WTC11 (cell line): Measurements from ENCODE around the gene CORO7.

Experiments used
- JUN ChIP-seq: sonication (generic); formaldehyde crosslinking; IDR thresholded peaks from 2 replicates; pipeline ENCODE4 v1.8.0; 2023; ENCODE audit warnings: mild to moderate bottlenecking, missing genetic modification reagents
- KAT7 ChIP-seq: sonication (generic); formaldehyde crosslinking; IDR thresholded peaks from 2 replicates; pipeline ENCODE4 v1.8.1; 2023; ENCODE audit warnings: missing genetic modification reagents, mild to moderate bottlenecking, borderline replicate concordance
- NFYB ChIP-seq: sonication (generic); formaldehyde crosslinking; conservative IDR thresholded peaks from 2 replicates; pipeline ENCODE4 v1.8.0; 2022; ENCODE audit warnings: low read depth, missing genetic modification reagents
- SP1 ChIP-seq: sonication (generic); formaldehyde crosslinking; conservative IDR thresholded peaks from 2 replicates; pipeline ENCODE4 v1.8.1; 2022; ENCODE audit warnings: missing genetic modification reagents
- ZBTB21 ChIP-seq: sonication (generic); formaldehyde crosslinking; IDR thresholded peaks from 2 replicates; pipeline ENCODE4 v1.8.1; 2023; ENCODE audit warnings: mild to moderate bottlenecking, missing genetic modification reagents, borderline replicate concordance
- TF ChIP-seq, protein P1 (sequence below): fragments of 200-600 bp; IDR thresholded peaks from 2 replicates; pipeline ENCODE4 v1.8.0; 2022; ENCODE audit warnings: antibody characterized with exemption
- TF ChIP-seq, protein P2 (sequence below): sonication (generic); formaldehyde crosslinking; IDR thresholded peaks from 2 replicates; pipeline ENCODE4 v1.8.1; 2023; ENCODE audit warnings: mild to moderate bottlenecking, missing genetic modification reagents, moderate library complexity
- TF ChIP-seq, protein P3 (sequence below): sonication (generic); formaldehyde crosslinking; IDR thresholded peaks from 2 replicates; pipeline ENCODE4 v1.8.0; 2022; ENCODE audit warnings: mild to moderate bottlenecking, missing genetic modification reagents
- TF ChIP-seq, protein P4 (sequence below): sonication (generic); formaldehyde crosslinking; IDR thresholded peaks from 2 replicates; pipeline ENCODE4 v1.8.1; 2022; ENCODE audit warnings: low read depth, mild to moderate bottlenecking, moderate library complexity, missing genetic modification reagents, borderline replicate concordance
- TF ChIP-seq, protein P5 (sequence below): sonication (generic); formaldehyde crosslinking; IDR thresholded peaks from 2 replicates; pipeline ENCODE4 v1.8.0; 2023; ENCODE audit warnings: missing genetic modification reagents
- TF ChIP-seq, protein P6 (sequence below): sonication (generic); formaldehyde crosslinking; IDR thresholded peaks from 2 replicates; pipeline ENCODE4 v1.8.1; 2023; ENCODE audit warnings: mild to moderate bottlenecking, missing genetic modification reagents, borderline replicate concordance
- TF ChIP-seq, protein P7 (sequence below): sonication (generic); formaldehyde crosslinking; conservative IDR thresholded peaks from 2 replicates; pipeline ENCODE4 v1.8.1; 2022; ENCODE audit warnings: mild to moderate bottlenecking, missing genetic modification reagents

DNA sequence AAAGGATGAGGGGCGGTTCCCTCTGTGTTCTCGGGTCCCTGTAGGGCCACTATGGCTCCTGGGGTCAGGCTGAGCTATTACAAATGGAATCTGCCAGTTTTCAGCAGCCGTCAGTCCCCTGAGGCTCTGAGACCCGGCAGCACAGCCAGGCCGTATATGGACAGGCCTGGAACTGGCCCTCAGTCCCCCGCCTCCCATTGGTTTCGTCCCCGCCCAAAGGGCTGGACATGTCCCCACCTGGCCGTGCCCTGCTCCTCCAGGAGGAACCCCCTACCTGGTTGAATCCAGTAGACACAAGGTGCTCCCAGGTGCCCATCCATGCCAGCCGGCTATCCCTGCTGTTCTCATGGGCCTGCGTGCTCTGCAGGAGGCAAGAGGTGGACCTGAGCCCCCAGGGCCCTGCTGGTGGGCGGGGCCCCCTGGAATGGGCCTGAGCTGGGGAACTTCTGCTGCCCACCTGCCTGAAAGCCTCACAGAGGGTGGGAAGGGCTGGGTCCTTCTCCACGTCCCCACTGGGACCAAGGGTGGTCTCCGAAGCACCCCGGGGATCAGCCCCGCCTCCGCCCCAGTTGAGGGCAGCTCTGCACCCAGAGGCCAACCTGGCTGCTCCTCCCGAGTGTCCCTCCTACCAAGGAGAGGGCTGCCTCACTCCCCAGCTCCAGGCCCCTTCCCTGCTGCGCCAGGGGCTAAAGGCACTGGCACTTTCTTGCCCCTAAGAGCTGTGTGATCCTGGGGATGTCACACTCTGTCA lies 27.9 kb downstream of the CORO7 start:
- TF ChIP-seq, protein P1, sequence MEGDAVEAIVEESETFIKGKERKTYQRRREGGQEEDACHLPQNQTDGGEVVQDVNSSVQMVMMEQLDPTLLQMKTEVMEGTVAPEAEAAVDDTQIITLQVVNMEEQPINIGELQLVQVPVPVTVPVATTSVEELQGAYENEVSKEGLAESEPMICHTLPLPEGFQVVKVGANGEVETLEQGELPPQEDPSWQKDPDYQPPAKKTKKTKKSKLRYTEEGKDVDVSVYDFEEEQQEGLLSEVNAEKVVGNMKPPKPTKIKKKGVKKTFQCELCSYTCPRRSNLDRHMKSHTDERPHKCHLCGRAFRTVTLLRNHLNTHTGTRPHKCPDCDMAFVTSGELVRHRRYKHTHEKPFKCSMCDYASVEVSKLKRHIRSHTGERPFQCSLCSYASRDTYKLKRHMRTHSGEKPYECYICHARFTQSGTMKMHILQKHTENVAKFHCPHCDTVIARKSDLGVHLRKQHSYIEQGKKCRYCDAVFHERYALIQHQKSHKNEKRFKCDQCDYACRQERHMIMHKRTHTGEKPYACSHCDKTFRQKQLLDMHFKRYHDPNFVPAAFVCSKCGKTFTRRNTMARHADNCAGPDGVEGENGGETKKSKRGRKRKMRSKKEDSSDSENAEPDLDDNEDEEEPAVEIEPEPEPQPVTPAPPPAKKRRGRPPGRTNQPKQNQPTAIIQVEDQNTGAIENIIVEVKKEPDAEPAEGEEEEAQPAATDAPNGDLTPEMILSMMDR, result no peak
- no peak for TF ChIP-seq SP1 (CRISPR knock-in tag)
- TF ChIP-seq ZBTB21, result no peak
- TF ChIP-seq, protein P2, sequence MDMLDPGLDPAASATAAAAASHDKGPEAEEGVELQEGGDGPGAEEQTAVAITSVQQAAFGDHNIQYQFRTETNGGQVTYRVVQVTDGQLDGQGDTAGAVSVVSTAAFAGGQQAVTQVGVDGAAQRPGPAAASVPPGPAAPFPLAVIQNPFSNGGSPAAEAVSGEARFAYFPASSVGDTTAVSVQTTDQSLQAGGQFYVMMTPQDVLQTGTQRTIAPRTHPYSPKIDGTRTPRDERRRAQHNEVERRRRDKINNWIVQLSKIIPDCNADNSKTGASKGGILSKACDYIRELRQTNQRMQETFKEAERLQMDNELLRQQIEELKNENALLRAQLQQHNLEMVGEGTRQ (CRISPR knock-in tag), result no peak
- no peak for TF ChIP-seq KAT7
- TF ChIP-seq, protein P3, sequence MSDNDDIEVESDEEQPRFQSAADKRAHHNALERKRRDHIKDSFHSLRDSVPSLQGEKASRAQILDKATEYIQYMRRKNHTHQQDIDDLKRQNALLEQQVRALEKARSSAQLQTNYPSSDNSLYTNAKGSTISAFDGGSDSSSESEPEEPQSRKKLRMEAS (CRISPR knock-in tag), result no peak
- TF ChIP-seq, protein P4, sequence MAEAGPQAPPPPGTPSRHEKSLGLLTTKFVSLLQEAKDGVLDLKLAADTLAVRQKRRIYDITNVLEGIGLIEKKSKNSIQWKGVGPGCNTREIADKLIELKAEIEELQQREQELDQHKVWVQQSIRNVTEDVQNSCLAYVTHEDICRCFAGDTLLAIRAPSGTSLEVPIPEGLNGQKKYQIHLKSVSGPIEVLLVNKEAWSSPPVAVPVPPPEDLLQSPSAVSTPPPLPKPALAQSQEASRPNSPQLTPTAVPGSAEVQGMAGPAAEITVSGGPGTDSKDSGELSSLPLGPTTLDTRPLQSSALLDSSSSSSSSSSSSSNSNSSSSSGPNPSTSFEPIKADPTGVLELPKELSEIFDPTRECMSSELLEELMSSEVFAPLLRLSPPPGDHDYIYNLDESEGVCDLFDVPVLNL (CRISPR knock-in tag), result no peak
- TF ChIP-seq, protein P5, sequence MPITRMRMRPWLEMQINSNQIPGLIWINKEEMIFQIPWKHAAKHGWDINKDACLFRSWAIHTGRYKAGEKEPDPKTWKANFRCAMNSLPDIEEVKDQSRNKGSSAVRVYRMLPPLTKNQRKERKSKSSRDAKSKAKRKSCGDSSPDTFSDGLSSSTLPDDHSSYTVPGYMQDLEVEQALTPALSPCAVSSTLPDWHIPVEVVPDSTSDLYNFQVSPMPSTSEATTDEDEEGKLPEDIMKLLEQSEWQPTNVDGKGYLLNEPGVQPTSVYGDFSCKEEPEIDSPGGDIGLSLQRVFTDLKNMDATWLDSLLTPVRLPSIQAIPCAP (CRISPR knock-in tag), result no peak
- no peak for TF ChIP-seq JUN (CRISPR knock-in tag)
- TF ChIP-seq NFYB (CRISPR knock-in tag), result no peak
- TF ChIP-seq, protein P6, sequence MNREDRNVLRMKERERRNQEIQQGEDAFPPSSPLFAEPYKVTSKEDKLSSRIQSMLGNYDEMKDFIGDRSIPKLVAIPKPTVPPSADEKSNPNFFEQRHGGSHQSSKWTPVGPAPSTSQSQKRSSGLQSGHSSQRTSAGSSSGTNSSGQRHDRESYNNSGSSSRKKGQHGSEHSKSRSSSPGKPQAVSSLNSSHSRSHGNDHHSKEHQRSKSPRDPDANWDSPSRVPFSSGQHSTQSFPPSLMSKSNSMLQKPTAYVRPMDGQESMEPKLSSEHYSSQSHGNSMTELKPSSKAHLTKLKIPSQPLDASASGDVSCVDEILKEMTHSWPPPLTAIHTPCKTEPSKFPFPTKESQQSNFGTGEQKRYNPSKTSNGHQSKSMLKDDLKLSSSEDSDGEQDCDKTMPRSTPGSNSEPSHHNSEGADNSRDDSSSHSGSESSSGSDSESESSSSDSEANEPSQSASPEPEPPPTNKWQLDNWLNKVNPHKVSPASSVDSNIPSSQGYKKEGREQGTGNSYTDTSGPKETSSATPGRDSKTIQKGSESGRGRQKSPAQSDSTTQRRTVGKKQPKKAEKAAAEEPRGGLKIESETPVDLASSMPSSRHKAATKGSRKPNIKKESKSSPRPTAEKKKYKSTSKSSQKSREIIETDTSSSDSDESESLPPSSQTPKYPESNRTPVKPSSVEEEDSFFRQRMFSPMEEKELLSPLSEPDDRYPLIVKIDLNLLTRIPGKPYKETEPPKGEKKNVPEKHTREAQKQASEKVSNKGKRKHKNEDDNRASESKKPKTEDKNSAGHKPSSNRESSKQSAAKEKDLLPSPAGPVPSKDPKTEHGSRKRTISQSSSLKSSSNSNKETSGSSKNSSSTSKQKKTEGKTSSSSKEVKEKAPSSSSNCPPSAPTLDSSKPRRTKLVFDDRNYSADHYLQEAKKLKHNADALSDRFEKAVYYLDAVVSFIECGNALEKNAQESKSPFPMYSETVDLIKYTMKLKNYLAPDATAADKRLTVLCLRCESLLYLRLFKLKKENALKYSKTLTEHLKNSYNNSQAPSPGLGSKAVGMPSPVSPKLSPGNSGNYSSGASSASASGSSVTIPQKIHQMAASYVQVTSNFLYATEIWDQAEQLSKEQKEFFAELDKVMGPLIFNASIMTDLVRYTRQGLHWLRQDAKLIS (CRISPR knock-in tag), result no peak
- TF ChIP-seq, protein P7, sequence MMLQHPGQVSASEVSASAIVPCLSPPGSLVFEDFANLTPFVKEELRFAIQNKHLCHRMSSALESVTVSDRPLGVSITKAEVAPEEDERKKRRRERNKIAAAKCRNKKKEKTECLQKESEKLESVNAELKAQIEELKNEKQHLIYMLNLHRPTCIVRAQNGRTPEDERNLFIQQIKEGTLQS (CRISPR knock-in tag), result no peak
